LoVo (cell line): ENCODE results near the gene ATP13A3.

Experiments
- DNase-seq: peaks from one replicate; pipeline ENCODE4 v3.0.0-alpha.2; 2016; ENCODE audit warnings: low spot score

The ATP13A3 gene

DNA sequence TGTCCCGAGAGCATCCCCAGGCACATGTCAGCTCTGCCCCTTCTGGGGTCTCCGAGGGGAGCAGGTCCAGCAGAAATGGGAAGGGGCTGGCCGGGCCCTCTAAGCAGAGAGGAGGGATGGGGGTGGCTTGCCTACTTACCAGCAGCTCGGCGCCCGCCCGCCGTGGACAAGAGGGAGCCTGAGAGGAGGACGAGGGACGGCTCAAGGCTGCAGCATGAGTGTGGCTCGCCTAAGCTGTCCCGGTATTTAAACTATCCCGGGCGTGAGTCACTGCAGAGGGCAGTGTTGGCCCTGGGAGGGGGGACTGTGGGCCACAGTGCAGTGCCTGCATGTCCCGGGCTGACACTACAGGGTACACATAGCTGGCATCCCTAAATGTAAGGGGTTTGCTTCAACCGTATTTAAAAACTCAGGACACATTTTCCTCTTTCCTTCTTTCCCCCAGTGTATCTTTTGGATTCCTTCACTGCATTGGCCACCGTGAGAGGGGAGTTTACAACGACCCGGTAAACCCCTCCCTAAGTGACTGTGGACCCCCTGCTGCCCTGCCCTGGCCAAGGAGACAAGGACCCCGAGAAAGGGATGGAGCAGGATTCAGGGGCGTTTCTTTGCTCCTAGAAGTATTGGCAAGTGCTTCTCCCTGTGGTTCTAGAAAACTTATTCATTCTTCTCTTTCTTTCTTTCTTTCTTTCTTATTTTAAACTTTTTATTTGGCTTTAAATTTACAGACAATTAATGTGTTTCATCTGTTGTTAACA, 117.1 kb downstream of the ATP13A3 start, which contains the start of gene LRRC15:
Gene LRRC15 (minus strand): TSS at position 222 of the 758 bp plus-strand sequence. CDS start 8,700 bp downstream, outside the sequence.
- DNase-seq, result peak; percentile 16

DNA sequence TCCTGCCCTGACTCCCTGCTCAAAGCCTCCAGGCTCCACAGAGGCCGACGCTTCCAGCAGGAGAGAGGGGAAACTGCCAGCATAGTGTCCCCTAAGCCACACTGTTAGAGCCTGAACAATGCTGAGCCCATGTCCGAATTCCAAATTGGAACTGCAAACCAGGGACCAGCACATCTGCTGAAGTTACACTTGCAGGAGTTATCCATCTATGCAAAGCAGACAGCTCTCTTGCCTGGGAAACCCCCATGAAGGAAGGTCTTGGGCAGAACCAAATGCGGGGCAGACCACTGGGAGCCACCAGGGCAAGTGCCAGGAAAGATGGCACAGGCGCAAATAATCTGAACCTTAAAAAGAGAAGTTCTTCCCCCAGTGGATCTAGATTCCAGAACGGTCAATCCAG, 117.9 kb downstream of the ATP13A3 start:
- DNase-seq, result no peak

DNA sequence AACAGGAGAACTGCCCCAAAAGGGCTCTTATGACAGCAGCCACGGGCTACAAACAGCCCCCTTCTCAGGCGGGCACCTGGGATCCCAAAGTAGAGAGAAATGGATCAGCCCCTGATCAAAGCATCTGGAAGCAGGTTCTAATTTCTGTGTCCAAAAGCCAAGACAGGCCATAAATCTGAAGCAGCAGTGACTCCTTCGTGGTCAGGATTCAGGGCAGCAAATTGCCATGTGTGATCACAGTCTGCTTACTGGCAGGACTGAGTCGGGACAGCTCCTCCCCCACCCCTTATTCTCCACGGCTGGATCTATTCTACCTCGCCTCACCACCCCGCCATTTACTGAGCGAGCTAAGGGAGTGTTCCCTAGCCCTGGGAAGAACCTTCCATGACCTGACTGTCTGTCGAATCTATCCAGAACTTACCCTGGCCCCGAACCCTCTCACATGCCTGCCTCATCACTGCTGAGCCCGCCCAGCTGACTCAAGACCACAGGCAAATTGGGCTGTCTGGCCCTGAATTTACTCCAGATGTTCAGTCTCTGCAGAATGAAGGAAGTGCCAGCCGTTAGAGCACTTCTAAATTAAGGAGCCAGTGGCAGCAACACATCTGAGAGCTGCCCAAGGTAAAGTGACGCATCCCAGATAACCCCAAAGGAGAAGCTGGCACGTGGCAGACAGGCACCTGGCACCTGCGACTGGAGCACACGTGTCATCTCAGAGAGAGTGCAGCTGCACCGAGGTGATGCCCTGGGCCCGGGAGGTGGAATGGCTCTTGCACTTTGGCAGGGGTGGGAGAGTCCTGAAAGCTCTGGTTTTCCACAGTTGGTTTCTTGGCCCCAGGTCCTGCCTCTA, 118.6 kb downstream of the ATP13A3 start:
- DNase-seq, result no peak

DNA sequence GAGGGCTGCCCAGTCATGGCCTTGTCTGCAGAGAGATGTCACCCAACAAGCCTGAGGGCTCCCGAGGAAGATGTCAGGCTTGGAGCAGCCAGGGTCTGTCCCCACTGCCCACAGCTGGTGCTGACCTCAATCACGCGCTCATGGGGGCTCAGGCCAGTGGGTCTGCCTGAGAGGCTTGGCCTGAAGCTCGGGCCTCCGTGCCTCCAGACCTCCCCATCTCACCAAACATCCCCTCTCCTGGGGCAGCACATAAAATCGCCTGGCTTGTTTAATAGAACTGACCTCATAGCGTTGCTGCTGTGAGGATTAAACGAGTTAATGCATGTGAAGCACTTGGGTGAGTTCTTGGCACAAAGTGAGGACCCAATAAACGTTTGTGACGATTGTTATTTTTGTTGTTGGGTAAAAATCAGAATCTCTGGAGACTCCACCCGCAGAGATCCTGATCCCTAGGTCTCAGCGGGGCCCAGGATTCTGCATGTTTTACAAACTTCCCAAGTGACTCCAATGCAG, 120.8 kb downstream of the ATP13A3 start:
- DNase-seq, result no peak

DNA sequence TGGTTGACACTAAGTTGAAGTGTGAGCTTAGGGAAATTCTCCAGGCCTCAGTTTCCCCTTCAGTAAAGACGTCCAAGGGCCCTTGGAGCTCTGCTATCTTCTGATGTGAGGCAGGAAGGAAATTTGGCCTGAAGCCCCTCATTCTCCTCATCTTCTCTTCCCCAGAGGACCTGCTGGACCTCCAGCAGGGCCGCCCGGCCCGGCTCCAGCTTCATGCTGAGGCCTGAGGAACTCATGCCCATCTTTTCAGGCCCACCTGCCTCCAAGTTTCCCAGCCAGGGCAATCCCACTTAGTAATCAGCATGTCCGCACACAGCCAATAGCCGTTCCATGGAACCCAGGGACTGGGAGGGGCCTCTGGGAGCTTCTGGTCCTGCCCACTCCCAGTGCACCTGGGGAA, 121.3 kb downstream of the ATP13A3 start:
- DNase-seq, result no peak

DNA sequence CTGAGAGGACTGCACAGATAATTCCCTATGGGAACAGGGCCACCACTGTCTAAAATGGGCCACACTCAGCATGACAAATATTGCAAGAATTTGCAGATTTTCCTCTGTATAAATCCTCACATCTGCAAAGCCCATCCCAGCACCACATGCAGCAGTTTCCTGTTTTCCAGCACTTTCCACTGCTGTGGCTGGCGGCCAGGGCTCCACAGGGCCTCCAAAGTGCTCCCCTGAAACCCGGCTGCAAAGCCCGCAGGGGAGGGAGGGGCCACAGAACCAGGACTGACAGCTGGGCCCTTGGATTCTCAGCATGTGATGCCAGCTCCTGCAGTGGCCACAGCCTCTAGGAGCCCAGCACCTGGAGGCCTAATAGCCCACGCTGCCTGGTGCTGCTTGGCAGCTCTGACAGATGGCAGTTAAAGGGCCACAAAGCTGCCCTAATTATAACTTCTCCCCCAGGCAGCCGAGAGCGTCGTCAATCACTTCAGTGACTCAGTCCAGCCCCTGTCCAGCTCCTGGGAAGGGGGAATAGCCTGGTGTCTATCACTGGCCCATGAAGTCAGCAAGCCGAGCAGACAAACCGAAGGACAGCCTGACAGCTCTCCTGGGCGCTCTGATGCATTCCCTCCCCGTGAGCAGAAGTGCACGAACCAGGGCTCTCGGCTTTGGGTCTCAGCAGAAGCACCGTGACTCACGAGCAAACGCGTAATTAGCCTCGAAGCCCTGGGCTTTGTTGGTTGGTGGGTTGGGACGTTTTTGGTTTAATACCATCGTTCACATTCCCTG, 122.0 kb downstream of the ATP13A3 start:
- DNase-seq, result no peak

DNA sequence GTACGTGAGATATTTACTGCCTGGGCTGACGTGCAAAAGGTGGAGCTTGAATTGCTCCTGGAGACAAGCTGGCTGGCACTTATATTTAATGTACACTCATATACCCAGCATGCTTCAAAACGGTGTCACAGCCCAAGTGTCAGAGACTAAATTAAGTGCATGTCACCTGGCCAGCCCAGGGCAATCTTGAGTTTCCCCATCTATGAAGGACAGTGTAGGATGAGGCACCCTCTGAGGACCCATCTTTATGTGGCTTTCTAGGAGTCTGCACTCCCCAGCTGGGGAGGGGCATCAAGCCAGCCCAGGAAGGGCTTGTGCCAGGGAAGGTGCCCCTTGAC, 122.5 kb downstream of the ATP13A3 start:
- no peak for DNase-seq

DNA sequence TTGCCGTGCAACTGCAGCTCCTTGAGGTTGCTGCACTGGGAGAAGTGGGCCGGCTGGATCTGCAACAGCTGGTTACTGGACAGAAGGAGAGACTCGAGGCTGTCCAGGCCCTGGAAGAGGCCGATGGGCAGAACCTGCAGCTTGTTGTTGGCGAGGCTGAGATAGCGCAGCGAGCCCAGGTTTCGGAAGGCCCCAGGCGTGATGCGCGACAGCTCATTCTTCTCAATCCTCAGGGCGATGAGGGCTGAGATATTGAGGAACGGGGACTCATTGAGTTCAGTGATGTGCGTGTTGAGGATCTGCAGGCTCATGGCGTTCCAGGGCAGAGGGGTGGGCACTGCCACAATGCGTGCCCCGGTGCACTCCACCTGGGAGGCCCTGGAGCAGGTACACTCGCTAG, 126.2 kb downstream of the ATP13A3 start:
- DNase-seq, result no peak

DNA sequence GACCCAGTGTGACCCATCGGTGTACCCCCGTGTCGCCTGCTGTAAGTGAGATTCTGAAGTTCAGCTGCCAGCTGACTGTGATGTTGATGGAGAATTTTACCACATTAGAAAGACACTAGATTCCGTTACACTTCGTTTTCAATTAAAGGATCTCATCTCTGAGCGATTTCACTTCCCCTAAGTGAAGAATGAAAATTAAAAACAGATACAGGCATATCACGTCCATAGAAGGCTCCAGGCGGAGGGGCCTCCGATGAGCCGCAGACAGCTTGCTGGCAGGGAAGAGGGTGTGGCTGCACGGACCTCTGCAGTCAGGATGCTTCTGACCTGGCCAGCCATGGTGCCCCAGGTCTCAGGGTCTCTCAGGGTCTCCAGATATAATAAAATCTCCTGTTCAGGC, 129.1 kb downstream of the ATP13A3 start:
- no peak for DNase-seq

DNA sequence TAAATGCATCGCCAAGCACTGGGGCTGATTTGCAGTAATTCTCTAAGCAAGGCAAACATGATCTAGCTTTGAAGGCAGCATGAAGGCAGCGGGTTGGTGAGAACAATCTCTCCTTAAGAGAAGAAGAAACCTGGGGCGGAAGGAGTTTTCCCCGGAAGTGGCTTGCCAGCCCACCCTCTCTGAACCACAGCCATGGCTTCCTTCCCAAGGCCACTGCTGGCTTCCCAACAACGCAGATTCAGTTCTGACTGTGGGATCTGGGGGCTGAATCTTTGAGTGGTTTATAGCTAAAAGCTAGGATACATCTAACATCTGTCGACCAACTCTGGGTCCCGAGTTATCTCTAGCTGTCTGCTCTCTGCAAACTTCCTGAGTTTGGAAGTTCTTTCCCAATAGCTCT, 131.4 kb downstream of the ATP13A3 start:
- DNase-seq, result no peak

DNA sequence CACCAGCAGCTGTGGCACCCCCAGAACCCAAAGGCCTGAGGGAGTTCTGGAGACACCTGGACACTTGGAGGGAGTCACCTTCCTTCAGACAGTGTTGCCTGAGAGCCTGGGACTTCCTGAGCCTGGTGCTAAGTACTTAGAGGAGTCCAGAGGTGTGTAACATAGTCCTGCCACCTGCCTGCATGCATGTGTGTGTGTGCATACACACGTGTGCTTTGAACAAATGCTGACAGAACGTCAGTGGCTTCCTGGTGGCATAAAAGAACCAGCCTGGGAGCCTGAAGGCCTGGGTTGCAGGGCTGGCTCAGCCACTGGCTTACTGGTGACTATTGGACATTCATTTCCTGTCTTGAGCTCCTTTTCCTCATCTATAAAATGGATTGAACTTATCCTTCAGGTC, 132.5 kb downstream of the ATP13A3 start:
- no peak for DNase-seq
